HepG2 (cell line): Measurements from ENCODE around the gene IHH. TPM values are rescaled to one million over a fixed set of nuclear protein-coding genes. Genes with fewer than 3 reads are reported as not detected.

Experiments used
- CHCHD3 ChIP-seq: sonication (generic); formaldehyde crosslinking; IDR thresholded peaks from 2 replicates; pipeline ENCODE4 v1.8.0; 2022; ENCODE audit warnings: mild to moderate bottlenecking, missing genetic modification reagents, moderate library complexity
- CREB1 ChIP-seq, 2 experiments: fragments of 450-650 bp in 1 of 2; IDR thresholded peaks; 2 replicates each; pipeline ENCODE4 v1.6.1; 2016 to 2017; ENCODE audit warnings: control low read depth in 1 of 2, mild to moderate bottlenecking in 1 of 2, missing compliant biosample characterization in 1 of 2, missing genetic modification characterization in 1 of 2
- FOXJ3 ChIP-seq: sonication (generic); formaldehyde crosslinking; IDR thresholded peaks from 2 replicates; pipeline ENCODE4 v1.4.0; 2020; ENCODE audit warnings: missing genetic modification reagents, mild to moderate bottlenecking, borderline replicate concordance
- KDM2A ChIP-seq: sonication (generic); formaldehyde crosslinking; IDR thresholded peaks from 2 replicates; pipeline ENCODE4 v1.4.0; 2020; ENCODE audit warnings: low read depth, missing genetic modification reagents, borderline replicate concordance
- MED1 ChIP-seq: sonication (generic); formaldehyde crosslinking; IDR thresholded peaks from 2 replicates; pipeline ENCODE4 v1.4.0; 2020; ENCODE audit warnings: missing genetic modification reagents
- SMAD3 ChIP-seq: sonication (generic); formaldehyde crosslinking; IDR thresholded peaks from 2 replicates; pipeline ENCODE4 v1.4.0; 2020; ENCODE audit warnings: missing genetic modification reagents
- ZBTB7B ChIP-seq: sonication (generic); formaldehyde crosslinking; IDR thresholded peaks from 2 replicates; pipeline ENCODE4 v1.4.0; 2020; ENCODE audit warnings: missing genetic modification reagents
- ZNF138 ChIP-seq: sonication (generic); formaldehyde crosslinking; IDR thresholded peaks from 2 replicates; pipeline ENCODE4 v1.5.0; 2020; ENCODE audit warnings: mild to moderate bottlenecking, low read depth, missing genetic modification reagents
- ZNF234 ChIP-seq: sonication (generic); formaldehyde crosslinking; conservative IDR thresholded peaks from 2 replicates; pipeline ENCODE4 v1.5.1; 2020; ENCODE audit warnings: mild to moderate bottlenecking, missing genetic modification reagents
- ZNF331 ChIP-seq: sonication (generic); formaldehyde crosslinking; IDR thresholded peaks from 2 replicates; pipeline ENCODE4 v1.4.0; 2020; ENCODE audit warnings: missing genetic modification reagents
- ZNF33B ChIP-seq: sonication (generic); formaldehyde crosslinking; IDR thresholded peaks from 2 replicates; pipeline ENCODE4 v1.5.1; 2020; ENCODE audit warnings: mild to moderate bottlenecking, missing genetic modification reagents
- polyA plus RNA-seq, 8 experiments: library from polyadenylated mRNA; depleted of rRNA in 3 of 8; stranded (reverse) in 7 of 8; unstranded in 1 of 8; fragments of >200 nt; fragmentation: Illumina TruSeq in 4 of 8; extraction: Trizol in 4 of 8; gene quantifications; 2 replicates each; pipeline versions ENCODE4 v1.2.1 to v1.2.3, GENCODE V29; 2011 to 2016; ENCODE audit warnings: low read depth in 4 of 8, missing spikeins in 1 of 8, mixed read lengths in 1 of 8; ENCODE audit not compliant: insufficient read depth in 1 of 8
- total RNA-seq, 5 experiments: library from RNA; depleted of rRNA; stranded (reverse); fragments of >200 nt; fragmentation: Illumina TruSeq; extraction: Trizol; gene quantifications; 2 replicates each; pipeline ENCODE4 v1.2.3, GENCODE V29; 2016; ENCODE audit warnings: low read depth in 1 of 5
- TF ChIP-seq, protein P1 (sequence below): sonication (generic); formaldehyde crosslinking; IDR thresholded peaks from 2 replicates; pipeline ENCODE4 v1.4.0; 2020; ENCODE audit warnings: mild to moderate bottlenecking, low read depth, missing genetic modification reagents
- TF ChIP-seq, protein P2 (sequence below): sonication (generic); formaldehyde crosslinking; IDR thresholded peaks from 2 replicates; pipeline ENCODE4 v1.4.0; 2020; ENCODE audit warnings: mild to moderate bottlenecking, missing genetic modification reagents
- TF ChIP-seq, protein P3 (sequence below): sonication (generic); formaldehyde crosslinking; IDR thresholded peaks from 2 replicates; pipeline ENCODE4 v1.4.0; 2020; ENCODE audit warnings: missing genetic modification reagents, mild to moderate bottlenecking, borderline replicate concordance
- TF ChIP-seq, protein P4 (sequence below): sonication (generic); formaldehyde crosslinking; IDR thresholded peaks from 2 replicates; pipeline ENCODE4 v1.4.0; 2020; ENCODE audit warnings: missing genetic modification reagents
- TF ChIP-seq, protein P5 (sequence below): IDR thresholded peaks from 2 replicates; pipeline ENCODE4 v1.6.1; 2016; ENCODE audit warnings: low read depth, control low read depth

The IHH gene
- total and polyA plus RNA-seq, 2 of the 13 experiments (the other 11 are each of a cell fraction or from before 2014, with no cell fraction given): 0.42 TPM; not detected in 1

DNA sequence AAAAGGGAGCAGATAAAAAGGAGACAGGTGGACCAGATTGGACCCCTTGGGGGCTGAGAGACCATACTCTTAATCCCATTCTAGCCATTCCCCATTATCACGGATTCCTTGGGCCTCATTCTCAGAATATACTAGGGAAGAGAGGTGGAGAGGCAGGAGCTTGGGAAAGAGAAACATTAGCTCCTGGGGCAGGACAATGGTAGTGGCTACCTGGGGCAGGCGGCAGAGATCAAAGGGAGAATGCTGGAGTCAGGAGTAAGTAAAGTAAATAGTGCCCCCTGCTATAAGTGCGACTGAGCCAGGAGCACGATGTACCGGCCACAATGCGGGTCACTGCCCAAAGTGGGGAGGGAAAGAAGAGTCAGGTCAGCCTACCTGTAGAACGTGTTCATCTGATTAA, 20.4 kb upstream of the IHH start (continued):
- TF ChIP-seq, protein P1, sequence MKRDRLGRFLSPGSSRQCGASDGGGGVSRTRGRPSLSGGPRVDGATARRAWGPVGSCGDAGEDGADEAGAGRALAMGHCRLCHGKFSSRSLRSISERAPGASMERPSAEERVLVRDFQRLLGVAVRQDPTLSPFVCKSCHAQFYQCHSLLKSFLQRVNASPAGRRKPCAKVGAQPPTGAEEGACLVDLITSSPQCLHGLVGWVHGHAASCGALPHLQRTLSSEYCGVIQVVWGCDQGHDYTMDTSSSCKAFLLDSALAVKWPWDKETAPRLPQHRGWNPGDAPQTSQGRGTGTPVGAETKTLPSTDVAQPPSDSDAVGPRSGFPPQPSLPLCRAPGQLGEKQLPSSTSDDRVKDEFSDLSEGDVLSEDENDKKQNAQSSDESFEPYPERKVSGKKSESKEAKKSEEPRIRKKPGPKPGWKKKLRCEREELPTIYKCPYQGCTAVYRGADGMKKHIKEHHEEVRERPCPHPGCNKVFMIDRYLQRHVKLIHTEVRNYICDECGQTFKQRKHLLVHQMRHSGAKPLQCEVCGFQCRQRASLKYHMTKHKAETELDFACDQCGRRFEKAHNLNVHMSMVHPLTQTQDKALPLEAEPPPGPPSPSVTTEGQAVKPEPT (CRISPR knock-in tag): 0 out of 2 replicates have a peak, but pooled peaks have one; percentile 31
- TF ChIP-seq CREB1 (IDR thresholded peaks at IDR 0.05): no peak
- peak; percentile 41; the same call in 1 of the 2 replicates for TF ChIP-seq CREB1 (CRISPR knock-in tag; IDR thresholded peaks at IDR 0.05)
- peak; percentile 97 for TF ChIP-seq ZBTB7B
- TF ChIP-seq SMAD3 (CRISPR knock-in tag): 0 out of 2 replicates have a peak, but pooled peaks have one; percentile 29
- TF ChIP-seq ZNF234 (CRISPR knock-in tag): no peak
- TF ChIP-seq, protein P2, sequence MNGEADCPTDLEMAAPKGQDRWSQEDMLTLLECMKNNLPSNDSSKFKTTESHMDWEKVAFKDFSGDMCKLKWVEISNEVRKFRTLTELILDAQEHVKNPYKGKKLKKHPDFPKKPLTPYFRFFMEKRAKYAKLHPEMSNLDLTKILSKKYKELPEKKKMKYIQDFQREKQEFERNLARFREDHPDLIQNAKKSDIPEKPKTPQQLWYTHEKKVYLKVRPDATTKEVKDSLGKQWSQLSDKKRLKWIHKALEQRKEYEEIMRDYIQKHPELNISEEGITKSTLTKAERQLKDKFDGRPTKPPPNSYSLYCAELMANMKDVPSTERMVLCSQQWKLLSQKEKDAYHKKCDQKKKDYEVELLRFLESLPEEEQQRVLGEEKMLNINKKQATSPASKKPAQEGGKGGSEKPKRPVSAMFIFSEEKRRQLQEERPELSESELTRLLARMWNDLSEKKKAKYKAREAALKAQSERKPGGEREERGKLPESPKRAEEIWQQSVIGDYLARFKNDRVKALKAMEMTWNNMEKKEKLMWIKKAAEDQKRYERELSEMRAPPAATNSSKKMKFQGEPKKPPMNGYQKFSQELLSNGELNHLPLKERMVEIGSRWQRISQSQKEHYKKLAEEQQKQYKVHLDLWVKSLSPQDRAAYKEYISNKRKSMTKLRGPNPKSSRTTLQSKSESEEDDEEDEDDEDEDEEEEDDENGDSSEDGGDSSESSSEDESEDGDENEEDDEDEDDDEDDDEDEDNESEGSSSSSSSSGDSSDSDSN: 0 out of 2 replicates have a peak, but pooled peaks have one; percentile 39
- TF ChIP-seq FOXJ3 (CRISPR knock-in tag): peak; percentile 53; the same call in 1 of the 2 replicates
- peak; percentile 35; the same call in 1 of the 2 replicates for TF ChIP-seq MED1
- TF ChIP-seq ZNF331 (CRISPR knock-in tag): peak; percentile 51; the same call in 1 of the 2 replicates
- peak; percentile 46; the same call in 1 of the 2 replicates for TF ChIP-seq KDM2A (CRISPR knock-in tag)
- TF ChIP-seq, protein P3, sequence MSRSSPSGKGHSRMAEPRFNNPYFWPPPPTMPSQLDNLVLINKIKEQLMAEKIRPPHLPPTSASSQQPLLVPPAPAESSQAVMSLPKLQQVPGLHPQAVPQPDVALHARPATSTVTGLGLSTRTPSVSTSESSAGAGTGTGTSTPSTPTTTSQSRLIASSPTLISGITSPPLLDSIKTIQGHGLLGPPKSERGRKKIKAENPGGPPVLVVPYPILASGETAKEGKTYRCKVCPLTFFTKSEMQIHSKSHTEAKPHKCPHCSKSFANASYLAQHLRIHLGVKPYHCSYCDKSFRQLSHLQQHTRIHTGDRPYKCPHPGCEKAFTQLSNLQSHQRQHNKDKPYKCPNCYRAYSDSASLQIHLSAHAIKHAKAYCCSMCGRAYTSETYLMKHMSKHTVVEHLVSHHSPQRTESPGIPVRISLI: no peak
- no peak for TF ChIP-seq ZNF138 (CRISPR knock-in tag)
- TF ChIP-seq, protein P4, sequence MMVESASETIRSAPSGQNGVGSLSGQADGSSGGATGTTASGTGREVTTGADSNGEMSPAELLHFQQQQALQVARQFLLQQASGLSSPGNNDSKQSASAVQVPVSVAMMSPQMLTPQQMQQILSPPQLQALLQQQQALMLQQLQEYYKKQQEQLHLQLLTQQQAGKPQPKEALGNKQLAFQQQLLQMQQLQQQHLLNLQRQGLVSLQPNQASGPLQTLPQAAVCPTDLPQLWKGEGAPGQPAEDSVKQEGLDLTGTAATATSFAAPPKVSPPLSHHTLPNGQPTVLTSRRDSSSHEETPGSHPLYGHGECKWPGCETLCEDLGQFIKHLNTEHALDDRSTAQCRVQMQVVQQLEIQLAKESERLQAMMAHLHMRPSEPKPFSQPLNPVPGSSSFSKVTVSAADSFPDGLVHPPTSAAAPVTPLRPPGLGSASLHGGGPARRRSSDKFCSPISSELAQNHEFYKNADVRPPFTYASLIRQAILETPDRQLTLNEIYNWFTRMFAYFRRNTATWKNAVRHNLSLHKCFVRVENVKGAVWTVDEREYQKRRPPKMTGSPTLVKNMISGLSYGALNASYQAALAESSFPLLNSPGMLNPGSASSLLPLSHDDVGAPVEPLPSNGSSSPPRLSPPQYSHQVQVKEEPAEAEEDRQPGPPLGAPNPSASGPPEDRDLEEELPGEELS (CRISPR knock-in tag): peak; percentile 83
- no peak for TF ChIP-seq ZNF33B (CRISPR knock-in tag)
- TF ChIP-seq, protein P5, sequence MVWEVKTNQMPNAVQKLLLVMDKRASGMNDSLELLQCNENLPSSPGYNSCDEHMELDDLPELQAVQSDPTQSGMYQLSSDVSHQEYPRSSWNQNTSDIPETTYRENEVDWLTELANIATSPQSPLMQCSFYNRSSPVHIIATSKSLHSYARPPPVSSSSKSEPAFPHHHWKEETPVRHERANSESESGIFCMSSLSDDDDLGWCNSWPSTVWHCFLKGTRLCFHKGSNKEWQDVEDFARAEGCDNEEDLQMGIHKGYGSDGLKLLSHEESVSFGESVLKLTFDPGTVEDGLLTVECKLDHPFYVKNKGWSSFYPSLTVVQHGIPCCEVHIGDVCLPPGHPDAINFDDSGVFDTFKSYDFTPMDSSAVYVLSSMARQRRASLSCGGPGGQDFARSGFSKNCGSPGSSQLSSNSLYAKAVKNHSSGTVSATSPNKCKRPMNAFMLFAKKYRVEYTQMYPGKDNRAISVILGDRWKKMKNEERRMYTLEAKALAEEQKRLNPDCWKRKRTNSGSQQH (CRISPR knock-in tag): 0 out of 2 replicates have a peak, but pooled peaks have one; percentile 51
- TF ChIP-seq CHCHD3 (CRISPR knock-in tag): no peak
